Heart left ventricle (tissue), 16 donors: ENCODE data around the gene ATXN7. TPM values are rescaled to one million over a fixed set of nuclear protein-coding genes. Genes with fewer than 3 reads are reported as not detected.

Experiments
- ATAC-seq, 4 donors: fragments of 200-7000 bp; cut with Tn5 transposase; one replicate each; pipeline ENCODE4 v1.9.1; 2020 to 2022; ENCODE audit warnings: moderate library complexity in 4 of 4, mild to moderate bottlenecking in 3 of 4, moderate number of reproducible peaks in 1 of 4
- DNase-seq, 5 donors: peaks; one replicate each; pipeline ENCODE4 v3.0.0-alpha.2; 2020
- H3K27ac ChIP-seq, 12 donors: fragments of 200-600 bp; sonication (generic) in 4 of 12; one replicate each; pipeline versions ENCODE4 v1.5.0 to v1.8.0; 2016 to 2022; ENCODE audit warnings: mild to moderate bottlenecking in 2 of 12
- H3K27me3 ChIP-seq, 9 donors: fragments of 200-600 bp; sonication (generic) in 2 of 9; one replicate each; pipeline versions ENCODE4 v1.5.1 to v1.8.0; 2016 to 2022; ENCODE audit warnings: mild to moderate bottlenecking in 3 of 9
- H3K36me3 ChIP-seq, 9 donors: fragments of 200-600 bp; sonication (generic) in 2 of 9; one replicate each; pipeline versions ENCODE4 v1.5.0 to v1.8.0; 2018 to 2022; ENCODE audit warnings: mild to moderate bottlenecking in 2 of 9
- H3K4me1 ChIP-seq, 12 donors: fragments of 200-600 bp; sonication (generic) in 4 of 12; one replicate each; pipeline versions ENCODE4 v1.5.0 to v1.8.0; 2016 to 2022; ENCODE audit warnings: mild to moderate bottlenecking in 3 of 12
- H3K4me3 ChIP-seq, 12 donors: fragments of 200-600 bp; sonication (generic) in 4 of 12; one replicate each; pipeline versions ENCODE4 v1.5.0 to v1.8.0; 2017 to 2022; ENCODE audit warnings: mild to moderate bottlenecking in 9 of 12, moderate library complexity in 4 of 12
- H3K9me3 ChIP-seq, 12 donors: fragments of 200-600 bp; sonication (generic) in 4 of 12; one replicate each; pipeline versions ENCODE4 v1.5.0 to v1.8.0; 2016 to 2022; ENCODE audit warnings: mild to moderate bottlenecking in 1 of 12
- CTCF ChIP-seq, 12 donors: fragments of 200-600 bp; sonication (generic) in 4 of 12; IDR thresholded peaks; one replicate each; pipeline versions ENCODE4 v1.5.0 to v1.8.0; 2018 to 2022; ENCODE audit warnings: antibody characterized with exemption in 12 of 12, mild to moderate bottlenecking in 5 of 12
- POLR2A ChIP-seq, 2 donors: fragments of 450-650 bp; IDR thresholded peaks; one replicate each; pipeline ENCODE4 v1.6.1; 2017; ENCODE audit warnings: antibody characterized with exemption in 2 of 2, mild to moderate bottlenecking in 2 of 2, moderate library complexity in 2 of 2
- WGBS, 4 donors: extraction: QIAGEN DNeasy Blood & Tissue Kit in 2 of 4; methylation state at CpG; one replicate each; pipeline versions ENCODE4 v1.1.5 to v1.1.7; 2013 to 2018; 5-methylcytosine and 5-hydroxymethylcytosine counted together
- intact Hi-C, 10 donors: fragments of 100-400 bp; cut with DNase I; formaldehyde crosslinking; loops; one replicate each; pipeline versions ENCODE4 v1.11.1 to v1.14.2; 2022
- polyA plus RNA-seq, 2 donors: library from polyadenylated mRNA; stranded (reverse); fragments of 200-250 nt; gene quantifications; one replicate each; pipeline ENCODE4 v1.2.3, GENCODE V29; 2013
- total RNA-seq, 9 donors: library from RNA; depleted of rRNA in 2 of 9; stranded (reverse); fragments of >200 nt in 2 of 9; fragmentation: NEBNext Ultra II Directional in 3 of 9; extraction: Animal tissue kit (Norgen Biotek cat#: 25700) in 3 of 9; gene quantifications; one replicate each; pipeline versions ENCODE4 v1.1.0 to v1.2.4, GENCODE V29; 2016 to 2023
- donor health status: ischemic (EF 13 %, LVEDD 7.1; RV severe dilation, severe dysfunction).
- donor health status: healthy with polysubstance abuse.
- donor health status: DM: no; HTN: yes; CAD: no.
- donor health status: DM: no; HTN: no; CAD: no.
- donor health status: ischemic (EF 25% LVEDD 6.9; RV normal size, moderate dysfunction).
- donor health status: ischemic (EF 25% LVEDD 5.7; RV mildly dilated, moderate dysfunction).
- donor health status: healthy.
- donor health status: DM: yes; HTN: yes; CAD: no.
- donor health status: ischemic (EF 35%, LVEDD 5.7; RV mildly dilated, moderate dysfunction).
- donor health status: nonischemic (EF 11% LVEDD 7.7; RV severe dilation, severe dysfunction).
- donor health status: DM: yes; HTN: yes; CAD: no.
- donor health status: PGD.
- donor health status: ischemic (EF 29% LVEDD 5.4; RV normal size, mild dysfunction).
- donor health status: nonischemic (EF 23%, LVEDD 6.1; RV moderate dilation, normal function).

ATXN7 gene
- total and polyA plus RNA-seq, 11 donors = 4.5 to 31.4 (median 16.7) TPM

- no peak overlapping the region for H3K4me3 ChIP-seq
- peaks cover 0 to 100% (median 96%) of the 10 kb centered on the region in 9 donors for H3K36me3 ChIP-seq
- TF ChIP-seq POLR2A (IDR thresholded peaks at IDR 0.05) = no peak
- TF ChIP-seq CTCF (IDR thresholded peaks at IDR 0.05) = no peak
- H3K9me3 ChIP-seq = no peaks in the 10 kb centered on the region
- H3K27ac ChIP-seq = no peak overlapping the region
- no peaks in the 10 kb centered on the region for H3K4me1 ChIP-seq
- ATAC-seq = no peak
- WGBS, 4 donors = 88 to 95% (median 91%) methylated on average over 2 of the region's 2 CpGs
- DNase-seq = no peak
- H3K27me3 ChIP-seq = no peaks in the 10 kb centered on the region
- intact Hi-C loops = no loop called here
Measured at GRCh38 chr3:63986831-63987230, 123.2 kb downstream of the ATXN7 start.

- peaks cover 0 to 97% (median 90%) of the 10 kb centered on the region in 9 donors for H3K36me3 ChIP-seq
- no peak overlapping the region for H3K27ac ChIP-seq
- TF ChIP-seq POLR2A (IDR thresholded peaks at IDR 0.05) (no peak), CTCF (IDR thresholded peaks at IDR 0.05) (no peak)
- intact Hi-C loops = no loop called here
- H3K9me3 ChIP-seq = no peaks in the 10 kb centered on the region
- no peak overlapping the region for H3K4me3 ChIP-seq
- H3K27me3 ChIP-seq = no peaks in the 10 kb centered on the region
- H3K4me1 ChIP-seq = peaks cover 0 to 13% (median 0%) of the 10 kb centered on the region in 12 donors
- no peak for DNase-seq
- 78 to 87% (median 83%) methylated on average over 4 of the region's 4 CpGs for WGBS, 4 donors
- no peak for ATAC-seq
Measured at GRCh38 chr3:63988943-63989342, 125.3 kb downstream of the ATXN7 start.

- TF ChIP-seq CTCF (IDR thresholded peaks at IDR 0.05) (no peak), POLR2A (IDR thresholded peaks at IDR 0.05) (no peak)
- ATAC-seq (no peak), DNase-seq (no peak)
- intact Hi-C loops = loop anchor here (5.0 to 10.0 kb wide), 9 partner anchors 33 to 645 kb away; partner anchors contain the start of genes ATXN7 (in 4 of the 10), SCAANT1 (in 4 of the 10) and THOC7 (in 4 of the 10)
- Histone ChIP-seq H3K9me3 (no peaks in the 10 kb centered on the region), H3K27ac (no peak overlapping the region), H3K36me3 (peaks cover 0 to 99% (median 85%) of the 10 kb centered on the region in 9 donors), H3K4me1 (peaks cover 0 to 21% (median 0%) of the 10 kb centered on the region in 12 donors), H3K27me3 (no peaks in the 10 kb centered on the region), H3K4me3 (no peak overlapping the region)
- 93 to 96% (median 95%) methylated on average over 14 of the region's 14 CpGs for WGBS, 4 donors
Measured at GRCh38 chr3:63990204-63990603, 126.5 kb downstream of the ATXN7 start.

- intact Hi-C loops = loop anchor here (5.0 to 10.0 kb wide), 9 partner anchors 33 to 646 kb away; partner anchors contain the start of genes ATXN7 (in 4 of the 10), SCAANT1 (in 4 of the 10) and THOC7 (in 4 of the 10)
- DNase-seq (no peak), ATAC-seq (no peak)
- Histone ChIP-seq H3K4me1 (peaks cover 0 to 21% (median 0%) of the 10 kb centered on the region in 12 donors), H3K9me3 (no peaks in the 10 kb centered on the region), H3K4me3 (no peak overlapping the region), H3K27ac (no peak overlapping the region), H3K36me3 (peaks cover 0 to 99% (median 85%) of the 10 kb centered on the region in 9 donors), H3K27me3 (no peaks in the 10 kb centered on the region)
- 78 to 88% (median 86%) methylated on average over 5 of the region's 5 CpGs for WGBS, 4 donors
- TF ChIP-seq POLR2A (IDR thresholded peaks at IDR 0.05) (no peak), CTCF (IDR thresholded peaks at IDR 0.05) (no peak)
Measured at GRCh38 chr3:63990733-63991132, 127.1 kb downstream of the ATXN7 start.
